Measurements from ENCODE around the gene SBDS. TPM values are rescaled to one million over a fixed set of nuclear protein-coding genes. Genes with fewer than 3 reads are reported as not detected.
"Not testable (repeated sequence)": the region's sequence is repeated elsewhere in the genome, so short reads cannot be mapped to it uniquely, and the experiment has no call there.

The SBDS gene
- total and polyA plus RNA-seq, 9 donors: 70.7 to 157 (median 110) TPM

GRCh38 chr7:67018940-67019339, 23.6 kb upstream of the SBDS start:
- no peak for DNase-seq
- no peak overlapping the region for H3K4me3 ChIP-seq
- intact Hi-C loops (cut with DNase I): no loop called here
- TF ChIP-seq POLR2A (IDR thresholded peaks at IDR 0.05): no peak
- no peak for TF ChIP-seq EP300 (IDR thresholded peaks at IDR 0.05)
- H3K36me3 ChIP-seq: no peaks in the 10 kb centered on the region
- H3K27me3 ChIP-seq: no peaks in the 10 kb centered on the region
- H3K4me1 ChIP-seq (ENCODE audit: insufficient read depth): no peaks in the 10 kb centered on the region
- H3K9me3 ChIP-seq: no peaks in the 10 kb centered on the region
- WGBS, 3 donors: 74 to 85% (median 80%) methylated on average over 7 of the region's 7 CpGs
- H3K27ac ChIP-seq: no peak overlapping the region

- WGBS, 3 donors: 93 to 94% (median 94%) methylated on average over 8 of the region's 8 CpGs
- H3K27ac ChIP-seq; DNase-seq; H3K27me3 ChIP-seq; H3K9me3 ChIP-seq; H3K4me3 ChIP-seq; H3K4me1 ChIP-seq (ENCODE audit: insufficient read depth); intact Hi-C loops (cut with DNase I); H3K36me3 ChIP-seq: not testable (repeated sequence)
Observed at GRCh38 chr7:67017971-67018370, 22.6 kb upstream of the SBDS start.

- H3K4me3 ChIP-seq; H3K27me3 ChIP-seq; H3K27ac ChIP-seq; H3K9me3 ChIP-seq; DNase-seq; H3K36me3 ChIP-seq; H3K4me1 ChIP-seq (ENCODE audit: insufficient read depth); intact Hi-C loops (cut with DNase I): not testable (repeated sequence)
- 94 to 96% (median 96%) methylated on average over 9 of the region's 9 CpGs for WGBS, 3 donors
Observed at GRCh38 chr7:67014076-67014622, 18.8 kb upstream of the SBDS start.

GRCh38 chr7:67009677-67010076, 14.3 kb upstream of the SBDS start:
- H3K27ac ChIP-seq; intact Hi-C loops (cut with DNase I); H3K4me3 ChIP-seq; H3K9me3 ChIP-seq; H3K36me3 ChIP-seq; DNase-seq; H3K4me1 ChIP-seq (ENCODE audit: insufficient read depth); H3K27me3 ChIP-seq: not testable (repeated sequence)
- 78 to 84% (median 81%) methylated on average over 3 of the region's 3 CpGs for WGBS, 3 donors

DNA sequence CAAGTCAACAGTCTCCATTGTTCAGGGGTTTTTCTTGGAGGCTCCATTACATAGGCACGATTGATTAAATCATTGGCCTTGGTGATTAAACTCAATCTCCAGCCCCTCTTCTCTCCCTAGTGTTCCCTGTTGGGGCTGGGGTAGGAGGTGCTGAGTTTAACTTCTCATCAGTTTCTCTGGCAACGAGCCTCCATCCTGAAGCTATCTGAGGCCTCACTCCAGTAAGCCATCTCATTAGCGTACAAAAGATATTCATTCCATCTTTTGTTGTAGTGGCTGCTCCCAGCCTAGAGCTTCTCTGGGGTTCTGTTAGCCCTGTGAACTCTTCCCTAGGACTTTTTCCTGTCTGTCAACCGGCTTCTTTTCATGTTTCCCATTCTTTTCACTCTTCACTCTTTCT, 12.9 kb upstream of the SBDS start:
- H3K27ac ChIP-seq: no peak overlapping the region
- no peaks in the 10 kb centered on the region for H3K4me1 ChIP-seq (ENCODE audit: insufficient read depth)
- no peaks in the 10 kb centered on the region for H3K36me3 ChIP-seq
- no peaks in the 10 kb centered on the region for H3K9me3 ChIP-seq
- DNase-seq: no peak
- intact Hi-C loops (cut with DNase I): no loop called here
- 88 to 90% (median 90%) methylated on average over 4 of the region's 4 CpGs for WGBS, 3 donors
- H3K4me3 ChIP-seq: no peak overlapping the region
- no peaks in the 10 kb centered on the region for H3K27me3 ChIP-seq
- TF ChIP-seq EP300 (IDR thresholded peaks at IDR 0.05): no peak
- no peak for TF ChIP-seq POLR2A (IDR thresholded peaks at IDR 0.05)
- TF ChIP-seq, protein P1, sequence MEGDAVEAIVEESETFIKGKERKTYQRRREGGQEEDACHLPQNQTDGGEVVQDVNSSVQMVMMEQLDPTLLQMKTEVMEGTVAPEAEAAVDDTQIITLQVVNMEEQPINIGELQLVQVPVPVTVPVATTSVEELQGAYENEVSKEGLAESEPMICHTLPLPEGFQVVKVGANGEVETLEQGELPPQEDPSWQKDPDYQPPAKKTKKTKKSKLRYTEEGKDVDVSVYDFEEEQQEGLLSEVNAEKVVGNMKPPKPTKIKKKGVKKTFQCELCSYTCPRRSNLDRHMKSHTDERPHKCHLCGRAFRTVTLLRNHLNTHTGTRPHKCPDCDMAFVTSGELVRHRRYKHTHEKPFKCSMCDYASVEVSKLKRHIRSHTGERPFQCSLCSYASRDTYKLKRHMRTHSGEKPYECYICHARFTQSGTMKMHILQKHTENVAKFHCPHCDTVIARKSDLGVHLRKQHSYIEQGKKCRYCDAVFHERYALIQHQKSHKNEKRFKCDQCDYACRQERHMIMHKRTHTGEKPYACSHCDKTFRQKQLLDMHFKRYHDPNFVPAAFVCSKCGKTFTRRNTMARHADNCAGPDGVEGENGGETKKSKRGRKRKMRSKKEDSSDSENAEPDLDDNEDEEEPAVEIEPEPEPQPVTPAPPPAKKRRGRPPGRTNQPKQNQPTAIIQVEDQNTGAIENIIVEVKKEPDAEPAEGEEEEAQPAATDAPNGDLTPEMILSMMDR (IDR thresholded peaks at IDR 0.05): no peak

DNA sequence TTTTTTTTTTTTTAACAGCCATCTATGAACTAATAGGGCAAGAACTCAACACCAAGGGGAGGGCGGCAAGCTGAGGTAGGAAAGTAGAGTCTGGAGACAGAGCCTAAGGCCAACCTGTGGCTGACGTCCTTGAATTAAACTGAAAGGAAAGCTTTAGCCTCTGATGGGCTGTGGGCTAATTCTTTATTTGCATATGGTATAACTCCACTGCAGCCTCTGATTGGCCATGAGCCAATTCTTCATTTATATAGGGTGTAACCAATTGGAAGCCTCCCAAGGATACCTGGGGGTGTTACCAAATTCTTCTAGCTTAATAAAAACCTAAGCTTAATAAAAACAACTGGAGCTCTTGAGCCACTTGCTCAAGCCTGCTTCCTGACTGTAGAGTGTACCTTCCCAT, 11.6 kb upstream of the SBDS start:
- Histone ChIP-seq H3K9me3 (no peaks in the 10 kb centered on the region), H3K27ac (no peak overlapping the region), H3K36me3 (no peaks in the 10 kb centered on the region), H3K27me3 (no peaks in the 10 kb centered on the region), H3K4me1 (ENCODE audit: insufficient read depth) (no peaks in the 10 kb centered on the region), H3K4me3 (no peak overlapping the region)
- WGBS, 3 donors: 83 to 93% (median 85%) methylated on average over 2 of the region's 2 CpGs
- DNase-seq: no peak
- TF ChIP-seq POLR2A (IDR thresholded peaks at IDR 0.05) (no peak), EP300 (IDR thresholded peaks at IDR 0.05) (no peak)
- TF ChIP-seq, protein P1 (IDR thresholded peaks at IDR 0.05): no peak
- intact Hi-C loops (cut with DNase I): no loop called here

DNA sequence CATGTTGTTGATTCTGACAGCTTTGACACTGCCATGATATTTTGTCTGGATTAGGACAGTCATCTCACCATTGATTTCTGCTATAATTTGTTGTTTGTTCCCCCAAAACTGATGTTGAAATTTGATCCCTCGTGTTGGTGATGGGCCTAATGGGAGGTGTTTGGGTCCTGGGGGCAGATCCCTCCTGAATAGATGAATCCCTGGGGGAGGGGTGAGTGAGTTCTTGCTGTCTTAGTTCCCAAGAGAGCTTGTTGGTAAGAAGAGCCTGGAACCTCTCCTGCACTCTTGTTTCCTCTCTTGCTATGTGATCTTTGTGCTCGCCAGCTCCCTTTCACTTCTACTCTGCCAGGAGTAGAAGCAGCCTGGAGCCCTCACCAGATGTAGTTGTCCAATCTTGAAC, 8.8 kb upstream of the SBDS start:
- intact Hi-C loops (cut with DNase I): not testable (repeated sequence)

DNA sequence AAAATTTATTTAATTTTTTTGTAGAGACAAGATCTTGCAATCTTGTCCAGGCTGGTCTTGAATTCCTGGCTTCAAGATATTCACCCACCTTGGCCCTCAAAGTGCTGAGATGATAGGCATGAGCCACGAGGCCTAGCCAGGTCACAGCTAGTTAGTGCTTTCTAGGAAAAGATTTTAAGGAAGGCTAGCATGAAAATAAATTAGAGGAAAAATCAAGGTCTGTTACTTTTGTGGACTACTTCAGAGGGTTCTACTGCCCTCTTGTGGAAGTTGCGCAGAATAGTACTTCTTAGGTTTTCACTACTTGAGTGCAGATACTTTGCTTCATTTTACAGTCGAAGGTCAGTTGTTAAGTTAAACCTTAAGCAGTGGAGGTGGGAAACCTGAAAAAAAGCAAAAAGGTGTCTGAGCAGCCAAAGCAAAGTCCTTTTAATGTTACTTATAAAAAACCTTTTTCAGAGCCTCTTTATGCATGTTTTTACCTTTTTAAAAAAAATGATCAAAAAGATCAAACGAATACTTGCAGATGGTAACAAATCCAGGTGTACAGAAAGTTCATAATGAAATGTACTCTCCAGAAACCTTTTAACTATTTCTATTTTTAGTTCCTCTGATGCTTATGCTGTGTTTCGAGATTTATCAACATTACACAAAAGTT, 5.3 kb upstream of the SBDS start:
- intact Hi-C loops (cut with DNase I); H3K4me1 ChIP-seq (ENCODE audit: insufficient read depth); H3K27ac ChIP-seq; H3K9me3 ChIP-seq; H3K27me3 ChIP-seq; H3K36me3 ChIP-seq; H3K4me3 ChIP-seq; DNase-seq: not testable (repeated sequence)
- WGBS, 3 donors: 35 to 38% (median 37%) methylated on average over 4 to 5 of the region's 5 CpGs

More for the DNA sequence above, 8.8 kb upstream of the SBDS start:
- H3K36me3 ChIP-seq; H3K27me3 ChIP-seq; H3K27ac ChIP-seq; H3K4me1 ChIP-seq (ENCODE audit: insufficient read depth); H3K9me3 ChIP-seq; H3K4me3 ChIP-seq; DNase-seq: not testable (repeated sequence)
- WGBS, 3 donors: 80 to 88% (median 80%) methylated on average over 2 of the region's 2 CpGs
